ENCODE measurements around the gene CCDC152. TPM values are rescaled to one million over a fixed set of nuclear protein-coding genes. Genes with fewer than 3 reads are reported as not detected.

The CCDC152 gene
- total RNA-seq, 1 experiment from 2014 or later: not detected

GRCh38 chr5:42810834-42811590 lies 54.4 kb downstream of the CCDC152 start:
- Histone ChIP-seq H3K4me3 (replicated peaks in 1 of 2; ENCODE audit: low read depth in 1 of 2, low read length in 2 of 2) (peak overlapping the region; percentile 17 to 18; a peak in 3 of 4 replicates), H2AFZ (ENCODE audit: low read depth, low read length, poor library complexity, severe bottlenecking) (peak overlapping the region; percentile 54), H3K27me3 (ENCODE audit: insufficient read depth, low read length) (no peaks in the 10 kb centered on the region), H3K27ac (ENCODE audit: low read depth, low read length) (no peak overlapping the region), H3K4me1 (ENCODE audit: control insufficient read depth in 1 of 2, insufficient read depth in 2 of 2, low read length in 2 of 2) (peaks cover 6 to 13% of the 10 kb centered on the region in 2 experiments), H3K36me3 (ENCODE audit: control insufficient read depth in 1 of 2, insufficient read depth in 2 of 2, low read length in 2 of 2) (no peaks in the 10 kb centered on the region), H3K79me2 (ENCODE audit: insufficient read depth, low read length) (no peaks in the 10 kb centered on the region), H3K9me3 (ENCODE audit: control insufficient read depth in 1 of 2, insufficient read depth in 1 of 2, low read depth in 1 of 2, low read length in 2 of 2) (no peaks in the 10 kb centered on the region), H4K20me1 (ENCODE audit: insufficient read depth) (no peaks in the 10 kb centered on the region), H3K9ac (ENCODE audit: low read length) (no peak overlapping the region), H3K9me2 (ENCODE audit: insufficient read depth) (no peaks in the 10 kb centered on the region), H3K4me2 (ENCODE audit: low read length) (peak overlapping the region; percentile 58)
- RAD21 ChIA-PET (ENCODE audit: low non-redundant PET in 1 of 2, low total read pairs in 2 of 2, uncharacterized antibody in 2 of 2, unreplicated experiment in 2 of 2): no interaction called here
- intact Hi-C loops (cut with micrococcal nuclease): no loop called here
- BruUV-seq (replicated peaks): TSS peak; percentile 90
- TF ChIP-seq EZH2 (IDR thresholded peaks at IDR 0.05) (no peak), YY1 (IDR thresholded peaks at IDR 0.05; ENCODE audit: extremely low read depth, insufficient replicate concordance, low read depth, low read length) (no peak)
- CTCF ChIA-PET: no interaction called here
- POLR2A ChIA-PET: interaction anchor here (1.0 kb wide), 1 partner anchor 9 kb away, joined by 3 read pairs; no protein-coding TSS in a partner anchor
- no peak for DNase-seq (ENCODE audit: low read depth, low spot score)
- no peak for ATAC-seq

- TF ChIP-seq CBX3 (IDR thresholded peaks at IDR 0.05; ENCODE audit: low read depth) (0 out of 2 replicates have a peak, but pooled peaks have one; percentile 29), POLR2AphosphoS5 (IDR thresholded peaks at IDR 0.05; ENCODE audit: low read depth, low read length) (peak; percentile 83), MAX (IDR thresholded peaks at IDR 0.05) (no peak), SRF (IDR thresholded peaks at IDR 0.05; ENCODE audit: low read depth) (0 out of 2 replicates have a peak, but pooled peaks have one; percentile 25), POLR2A (IDR thresholded peaks at IDR 0.05; ENCODE audit: borderline replicate concordance, extremely low read depth, insufficient read depth, insufficient read length) (no peak), FOSL1 (IDR thresholded peaks at IDR 0.05; ENCODE audit: low read depth) (0 out of 2 replicates have a peak, but pooled peaks have one; percentile 5), JUND (IDR thresholded peaks at IDR 0.05) (peak; percentile 50), SP1 (IDR thresholded peaks at IDR 0.05; ENCODE audit: low read depth) (peak; percentile 33; the same call in 1 of the 2 replicates)
- Histone ChIP-seq H3K27ac (ENCODE audit: low read depth, low read length) (0 out of 2 replicates have a peak within 1 kb of the TSS, but pooled peaks have one; percentile 13), H3K36me3 (ENCODE audit: control insufficient read depth in 1 of 2, insufficient read depth in 2 of 2, low read length in 2 of 2) (no peaks in the 10 kb centered on the region), H3K9me3 (ENCODE audit: control insufficient read depth in 1 of 2, insufficient read depth in 1 of 2, low read depth in 1 of 2, low read length in 2 of 2) (no peaks in the 10 kb centered on the region), H4K20me1 (ENCODE audit: insufficient read depth) (no peaks in the 10 kb centered on the region), H2AFZ (ENCODE audit: low read depth, low read length, poor library complexity, severe bottlenecking) (peak within 1 kb of the TSS; percentile 77), H3K27me3 (ENCODE audit: insufficient read depth, low read length) (no peaks in the 10 kb centered on the region), H3K79me2 (ENCODE audit: insufficient read depth, low read length) (no peaks in the 10 kb centered on the region), H3K9ac (ENCODE audit: low read length) (no peak within 1 kb of the TSS), H3K4me1 (ENCODE audit: control insufficient read depth in 1 of 2, insufficient read depth in 2 of 2, low read length in 2 of 2) (peaks cover 6 to 13% of the 10 kb centered on the region in 2 experiments), H3K9me2 (ENCODE audit: insufficient read depth) (no peaks in the 10 kb centered on the region), H3K4me2 (ENCODE audit: low read length) (peak within 1 kb of the TSS; percentile 58), H3K4me3 (replicated peaks in 1 of 2; ENCODE audit: low read depth in 1 of 2, low read length in 2 of 2) (peak within 1 kb of the TSS; percentile 17 to 18; a peak in 3 of 4 replicates)
- ATAC-seq (peak; percentile 81), DNase-seq (ENCODE audit: low read depth, low spot score) (peak; percentile 24)
- BruUV-seq (replicated peaks): no TSS peak
- intact Hi-C loops (cut with micrococcal nuclease): no loop called here
- CTCF ChIA-PET: no interaction called here
- RAD21 ChIA-PET (ENCODE audit: low non-redundant PET in 1 of 2, low total read pairs in 2 of 2, uncharacterized antibody in 2 of 2, unreplicated experiment in 2 of 2): no interaction called here
- POLR2A ChIA-PET: interaction anchor here (0.6 kb wide), 1 partner anchor 45 kb away, joined by 3 read pairs; no protein-coding TSS in a partner anchor
Observed at GRCh38 chr5:42811591-42812446, 55.2 kb downstream of the CCDC152 start, which contains the start of gene SELENOP. Gene SELENOP, minus strand, starts transcription at chr5:42811892. Its CDS starts 3,539 bp downstream, at chr5:42808353.
